HG03442 (cell line): ENCODE results near the gene CDK6.
A peak's percentile ranks its signal among the peaks of the same experiment; 100 is the strongest.

ENCODE experiments used
- ATAC-seq: cut with Tn5 transposase; IDR thresholded peaks from one replicate; pipeline ENCODE4 v1.9.1; 2021; ENCODE audit warnings: mild to moderate bottlenecking, moderate library complexity; ENCODE audit not compliant: unreplicated experiment

CDK6 gene

GRCh38 chr7:92685136-92686042 is 151.0 kb downstream of the CDK6 start:
- ATAC-seq, result no peak

GRCh38 chr7:92684274-92684673 is 152.1 kb downstream of the CDK6 start:
- no peak for ATAC-seq

GRCh38 chr7:92682903-92683539 is 153.4 kb downstream of the CDK6 start:
- ATAC-seq, result no peak

- no peak for ATAC-seq
Measured at GRCh38 chr7:92682330-92682729, 154.0 kb downstream of the CDK6 start.

- no peak for ATAC-seq
Measured at GRCh38 chr7:92681633-92682032, 154.7 kb downstream of the CDK6 start.

- no peak for ATAC-seq
Measured at GRCh38 chr7:92680442-92680841, 155.9 kb downstream of the CDK6 start.

GRCh38 chr7:92678291-92678920 is 158.0 kb downstream of the CDK6 start:
- ATAC-seq, result no peak

- peak; percentile 64 for ATAC-seq
Measured at GRCh38 chr7:92674379-92674778, 162.0 kb downstream of the CDK6 start.

- no peak for ATAC-seq
Measured at GRCh38 chr7:92671505-92672169, 164.7 kb downstream of the CDK6 start.

- ATAC-seq, result no peak
Measured at GRCh38 chr7:92670204-92670851, 166.0 kb downstream of the CDK6 start.

- no peak for ATAC-seq
Measured at GRCh38 chr7:92669616-92670165, 166.7 kb downstream of the CDK6 start.

- no peak for ATAC-seq
Measured at GRCh38 chr7:92668564-92668963, 167.8 kb downstream of the CDK6 start.

GRCh38 chr7:92667816-92668535 is 168.4 kb downstream of the CDK6 start:
- no peak for ATAC-seq

- no peak for ATAC-seq
Measured at GRCh38 chr7:92665926-92666325, 170.4 kb downstream of the CDK6 start.

GRCh38 chr7:92661651-92662050 is 174.7 kb downstream of the CDK6 start:
- ATAC-seq, result no peak

- no peak for ATAC-seq
Measured at GRCh38 chr7:92658671-92659070, 177.7 kb downstream of the CDK6 start.

- no peak for ATAC-seq
Measured at GRCh38 chr7:92657391-92657790, 179.0 kb downstream of the CDK6 start.

- ATAC-seq, result no peak
Measured at GRCh38 chr7:92656121-92656520, 180.3 kb downstream of the CDK6 start.

GRCh38 chr7:92655346-92655884 is 181.0 kb downstream of the CDK6 start:
- no peak for ATAC-seq

- no peak for ATAC-seq
Measured at GRCh38 chr7:92653136-92653535, 183.2 kb downstream of the CDK6 start.
